ENCODE results near the gene TGFB2.

- TF ChIP-seq SREBF2 (IDR thresholded peaks at IDR 0.05): no peak
- TF ChIP-seq USF2 (IDR thresholded peaks at IDR 0.05): no peak
Measured at GRCh38 chr1:218443255-218443654, 98.1 kb downstream of the TGFB2 start.
